Left lobe of liver (tissue), 2 donors: ENCODE results near the gene ARV1. TPM values are rescaled to one million over a fixed set of nuclear protein-coding genes. Genes with fewer than 3 reads are reported as not detected.
"Not testable (repeated sequence)": the region's sequence is repeated elsewhere in the genome, so short reads cannot be mapped to it uniquely, and the experiment has no call there.

Experiments used
- ATAC-seq: fragments of 200-7000 bp; cut with Tn5 transposase; one replicate; pipeline ENCODE4 v1.9.1; 2020; ENCODE audit warnings: mild to moderate bottlenecking, moderate library complexity
- DNase-seq: peaks from one replicate; pipeline ENCODE4 v3.0.0-alpha.2; 2020; ENCODE audit warnings: low spot score
- total RNA-seq: library from RNA; stranded (reverse); gene quantifications from one replicate; pipeline ENCODE4 v1.2.1, GENCODE V29; 2021
- donor health status: DM: no; HTN: no; CAD: no; lungs with moderate emphysema.
- donor health status: DM: no; HTN: yes; CAD: no.

ARV1 gene
- total RNA-seq, 1 donor from 2014 or later = 10.6 TPM

GRCh38 chr1:230976360-230976759, 2.5 kb upstream of the ARV1 start:
- DNase-seq (no peak), ATAC-seq (no peak)

- DNase-seq (no peak), ATAC-seq (no peak)
Measured at GRCh38 chr1:230976825-230977747, 1.8 kb upstream of the ARV1 start.

GRCh38 chr1:230977761-230978490, 968 bp upstream of the ARV1 start:
- ATAC-seq = no peak

GRCh38 chr1:230979389-230979716, 459 bp downstream of the ARV1 start:
- no peak for DNase-seq
- ATAC-seq = no peak

More at GRCh38 chr1:230977761-230978490, 968 bp upstream of the ARV1 start:
- peak; percentile 54 for DNase-seq

- DNase-seq (no peak), ATAC-seq (no peak)
Measured at GRCh38 chr1:230979952-230980351, 1.1 kb downstream of the ARV1 start.

GRCh38 chr1:230982696-230983095, 3.8 kb downstream of the ARV1 start:
- ATAC-seq (no peak), DNase-seq (no peak)

- DNase-seq (no peak), ATAC-seq (no peak)
Measured at GRCh38 chr1:230983811-230984210, 4.9 kb downstream of the ARV1 start.

GRCh38 chr1:230984622-230985515, 6.0 kb downstream of the ARV1 start:
- ATAC-seq, DNase-seq: not testable (repeated sequence)

GRCh38 chr1:230985711-230986110, 6.8 kb downstream of the ARV1 start:
- DNase-seq = no peak
- no peak for ATAC-seq

GRCh38 chr1:230986976-230987375, 8.1 kb downstream of the ARV1 start:
- ATAC-seq (no peak), DNase-seq (no peak)

- no peak for DNase-seq
- ATAC-seq = no peak
Measured at GRCh38 chr1:230987448-230987847, 8.6 kb downstream of the ARV1 start.

GRCh38 chr1:230992100-230992774, 13.3 kb downstream of the ARV1 start:
- DNase-seq = no peak
- ATAC-seq = no peak

- no peak for ATAC-seq
- DNase-seq = no peak
Measured at GRCh38 chr1:230994860-230995259, 16.0 kb downstream of the ARV1 start.

GRCh38 chr1:231000201-231000600, 21.3 kb downstream of the ARV1 start:
- ATAC-seq (no peak), DNase-seq (no peak)

- no peak for ATAC-seq
Measured at GRCh38 chr1:231000639-231001038, 21.7 kb downstream of the ARV1 start.

GRCh38 chr1:231001892-231002291, 23.0 kb downstream of the ARV1 start:
- ATAC-seq (no peak), DNase-seq (no peak)

More at GRCh38 chr1:231000639-231001038, 21.7 kb downstream of the ARV1 start:
- DNase-seq = no peak

GRCh38 chr1:231007535-231007934, 28.6 kb downstream of the ARV1 start:
- DNase-seq, ATAC-seq: not testable (repeated sequence)

GRCh38 chr1:231011360-231011759, 32.5 kb downstream of the ARV1 start:
- no peak for DNase-seq
- ATAC-seq = no peak

GRCh38 chr1:231011963-231012362, 33.1 kb downstream of the ARV1 start:
- no peak for ATAC-seq

GRCh38 chr1:231013391-231014015, 34.6 kb downstream of the ARV1 start:
- DNase-seq = no peak
- no peak for ATAC-seq

More at GRCh38 chr1:231011963-231012362, 33.1 kb downstream of the ARV1 start:
- no peak for DNase-seq
